ENCODE measurements around the gene BTNL8.

The BTNL8 gene

GRCh38 chr5:180862645-180863044 is 36.3 kb upstream of the BTNL8 start:
- Histone ChIP-seq H4K20me1 (ENCODE audit: control insufficient read depth, insufficient read depth, low read depth, low read length) (no peaks in the 10 kb centered on the region), H3K4me2 (ENCODE audit: low read length) (no peak overlapping the region; the same call in 1 of the 2 replicates), H3F3A (ENCODE audit: control insufficient read depth, insufficient read depth) (peaks cover 16% of the 10 kb centered on the region), H3K27me3 (ENCODE audit: control insufficient read depth, low read length) (no peaks in the 10 kb centered on the region), H3K9me3 (ENCODE audit: control insufficient read depth, insufficient read depth, low read length) (no peaks in the 10 kb centered on the region), H3K9me2 (replicated peaks; ENCODE audit: control insufficient read depth, low read length) (no peaks in the 10 kb centered on the region), H3K79me2 (ENCODE audit: control insufficient read depth, low read length) (peaks cover 24% of the 10 kb centered on the region), H3K36me3 (ENCODE audit: control insufficient read depth, low read length) (peaks cover 21% of the 10 kb centered on the region), H3K4me3 (ENCODE audit: low read length) (no peak overlapping the region), H3K27ac (ENCODE audit: low read depth, low read length) (no peak overlapping the region), H3K4me1 (ENCODE audit: control insufficient read depth, low read length) (peaks cover 15% of the 10 kb centered on the region)
- TF ChIP-seq CTCF (IDR thresholded peaks at IDR 0.05; ENCODE audit: low read depth, low read length, poor library complexity, severe bottlenecking) (no peak), EZH2phosphoT487 (IDR thresholded peaks at IDR 0.05; ENCODE audit: borderline replicate concordance, low read length) (no peak)

DNA sequence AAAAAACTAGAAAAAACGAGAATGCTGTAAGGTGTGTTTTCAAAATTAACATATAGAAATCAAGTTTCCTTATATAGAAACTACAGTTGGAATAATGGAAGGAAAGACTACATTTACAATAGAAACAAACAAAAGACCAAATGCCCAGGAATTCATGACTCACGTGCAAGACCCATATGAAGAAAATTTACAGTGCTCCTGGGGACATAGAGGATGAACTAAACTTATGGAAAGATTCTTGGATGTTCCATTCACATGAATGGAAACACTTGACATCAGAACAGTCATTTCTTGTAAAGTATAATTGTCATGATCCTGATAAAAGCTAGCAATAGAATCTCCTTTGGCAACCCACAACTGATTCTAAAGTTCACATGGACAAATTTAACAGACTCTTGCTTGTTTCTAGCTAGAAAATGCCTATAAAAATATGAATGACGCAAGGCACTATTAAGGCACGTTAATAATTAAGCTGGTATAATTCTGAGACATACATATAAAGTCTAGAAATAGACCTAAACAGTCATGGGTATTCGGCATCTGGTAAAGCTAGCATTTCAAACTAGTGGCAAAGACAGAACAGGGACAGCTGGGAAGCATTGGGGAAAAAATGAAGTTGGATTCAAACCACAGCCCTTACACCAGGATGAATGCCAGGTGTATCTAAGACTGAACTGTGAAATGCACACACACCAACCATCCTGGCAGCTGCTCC is 32.8 kb upstream of the BTNL8 start:
- Histone ChIP-seq H3K27me3 (ENCODE audit: control insufficient read depth, low read length) (no peaks in the 10 kb centered on the region), H3K4me2 (ENCODE audit: low read length) (no peak overlapping the region), H3K4me3 (ENCODE audit: low read length) (no peak overlapping the region), H3K4me1 (ENCODE audit: control insufficient read depth, low read length) (peaks cover 9% of the 10 kb centered on the region), H3K9me2 (replicated peaks; ENCODE audit: control insufficient read depth, low read length) (no peaks in the 10 kb centered on the region), H3K79me2 (ENCODE audit: control insufficient read depth, low read length) (no peaks in the 10 kb centered on the region), H4K20me1 (ENCODE audit: control insufficient read depth, insufficient read depth, low read depth, low read length) (no peaks in the 10 kb centered on the region), H3F3A (ENCODE audit: control insufficient read depth, insufficient read depth) (peaks cover 16% of the 10 kb centered on the region), H3K27ac (ENCODE audit: low read depth, low read length) (no peak overlapping the region), H3K9me3 (ENCODE audit: control insufficient read depth, insufficient read depth, low read length) (no peaks in the 10 kb centered on the region), H3K36me3 (ENCODE audit: control insufficient read depth, low read length) (no peaks in the 10 kb centered on the region)
- TF ChIP-seq EZH2phosphoT487 (IDR thresholded peaks at IDR 0.05; ENCODE audit: borderline replicate concordance, low read length) (no peak), CTCF (IDR thresholded peaks at IDR 0.05; ENCODE audit: low read depth, low read length, poor library complexity, severe bottlenecking) (no peak)

DNA sequence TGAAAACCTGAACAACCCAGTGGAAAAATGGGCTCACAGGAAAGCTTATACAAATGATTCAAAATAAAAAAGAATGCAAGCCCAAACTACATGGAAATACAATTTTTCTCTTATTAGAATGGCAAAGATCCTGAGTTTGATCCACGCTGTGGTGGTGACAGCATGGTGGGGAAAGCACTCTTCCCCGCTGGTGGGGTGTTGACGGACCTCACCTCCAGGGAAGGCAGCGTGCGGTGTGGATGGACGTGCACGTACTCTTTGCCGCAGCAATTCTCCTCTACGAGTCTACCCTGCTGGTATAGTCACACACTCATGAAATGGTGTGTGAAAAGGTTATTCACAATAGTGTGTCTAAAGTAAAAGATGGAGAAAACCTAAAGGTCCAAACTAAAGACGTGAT is 32.0 kb upstream of the BTNL8 start:
- Histone ChIP-seq H4K20me1 (ENCODE audit: control insufficient read depth, insufficient read depth, low read depth, low read length) (no peaks in the 10 kb centered on the region), H3K9me3 (ENCODE audit: control insufficient read depth, insufficient read depth, low read length) (no peaks in the 10 kb centered on the region), H3K4me1 (ENCODE audit: control insufficient read depth, low read length) (peaks cover 9% of the 10 kb centered on the region), H3K36me3 (ENCODE audit: control insufficient read depth, low read length) (no peaks in the 10 kb centered on the region), H3K9me2 (replicated peaks; ENCODE audit: control insufficient read depth, low read length) (no peaks in the 10 kb centered on the region), H3K79me2 (ENCODE audit: control insufficient read depth, low read length) (no peaks in the 10 kb centered on the region), H3K4me3 (ENCODE audit: low read length) (no peak overlapping the region), H3K27ac (ENCODE audit: low read depth, low read length) (no peak overlapping the region), H3K27me3 (ENCODE audit: control insufficient read depth, low read length) (no peaks in the 10 kb centered on the region), H3F3A (ENCODE audit: control insufficient read depth, insufficient read depth) (peaks cover 15% of the 10 kb centered on the region), H3K4me2 (ENCODE audit: low read length) (no peak overlapping the region)
- no peak for TF ChIP-seq CTCF (IDR thresholded peaks at IDR 0.05; ENCODE audit: low read depth, low read length, poor library complexity, severe bottlenecking)
